HepG2 (cell line): ENCODE data around the gene G6PC3. TPM values are rescaled to one million over a fixed set of nuclear protein-coding genes. Genes with fewer than 3 reads are reported as not detected.
A peak's percentile ranks its signal among the peaks of the same experiment; 100 is the strongest.

Experiments
- AFF4 ChIP-seq: sonication (generic); formaldehyde crosslinking; IDR thresholded peaks from 2 replicates; pipeline ENCODE4 v1.4.0; 2020; ENCODE audit warnings: missing genetic modification reagents
- ARID5B ChIP-seq: IDR thresholded peaks from 2 replicates; pipeline ENCODE4 v1.4.0; 2020; ENCODE audit warnings: mild to moderate bottlenecking, missing genetic modification reagents
- JDP2 ChIP-seq: sonication (generic); formaldehyde crosslinking; IDR thresholded peaks from 2 replicates; pipeline ENCODE4 v1.8.1; 2022; ENCODE audit warnings: missing genetic modification reagents, borderline replicate concordance
- KDM3A ChIP-seq: IDR thresholded peaks from 2 replicates; pipeline ENCODE4 v1.6.1; 2018; ENCODE audit warnings: low read depth, missing compliant biosample characterization
- ZBTB33 ChIP-seq: sonication (generic); formaldehyde crosslinking; IDR thresholded peaks from 2 replicates; pipeline ENCODE4 v1.4.0; 2020; ENCODE audit warnings: missing genetic modification reagents
- ZBTB43 ChIP-seq: sonication (generic); formaldehyde crosslinking; conservative IDR thresholded peaks from 2 replicates; pipeline ENCODE4 v1.4.0; 2020; ENCODE audit warnings: missing genetic modification reagents
- ZFP90 ChIP-seq: sonication (generic); formaldehyde crosslinking; IDR thresholded peaks from 2 replicates; pipeline ENCODE4 v1.8.0; 2022; ENCODE audit warnings: missing genetic modification reagents, mild to moderate bottlenecking, inconsistent platforms, borderline replicate concordance
- ZNF619 ChIP-seq: sonication (generic); formaldehyde crosslinking; IDR thresholded peaks from 2 replicates; pipeline ENCODE4 v1.4.0; 2020; ENCODE audit warnings: mild to moderate bottlenecking, missing genetic modification reagents
- polyA plus RNA-seq, 8 experiments: library from polyadenylated mRNA; depleted of rRNA in 3 of 8; stranded (reverse) in 7 of 8; unstranded in 1 of 8; fragments of >200 nt; fragmentation: Illumina TruSeq in 4 of 8; extraction: Trizol in 4 of 8; gene quantifications; 2 replicates each; pipeline versions ENCODE4 v1.2.1 to v1.2.3, GENCODE V29; 2011 to 2016; ENCODE audit warnings: low read depth in 4 of 8, missing spikeins in 1 of 8, mixed read lengths in 1 of 8; ENCODE audit not compliant: insufficient read depth in 1 of 8
- total RNA-seq, 5 experiments: library from RNA; depleted of rRNA; stranded (reverse); fragments of >200 nt; fragmentation: Illumina TruSeq; extraction: Trizol; gene quantifications; 2 replicates each; pipeline ENCODE4 v1.2.3, GENCODE V29; 2016; ENCODE audit warnings: low read depth in 1 of 5
- TF ChIP-seq, protein P1 (sequence below): sonication (generic); formaldehyde crosslinking; IDR thresholded peaks from 2 replicates; pipeline ENCODE4 v1.8.0; 2022; ENCODE audit warnings: missing genetic modification reagents, mild to moderate bottlenecking, moderate library complexity, borderline replicate concordance

Gene G6PC3
- total and polyA plus RNA-seq, 2 of the 13 experiments (the other 11 are each of a cell fraction or from before 2014, with no cell fraction given), result 38.5 to 75.8 TPM

DNA sequence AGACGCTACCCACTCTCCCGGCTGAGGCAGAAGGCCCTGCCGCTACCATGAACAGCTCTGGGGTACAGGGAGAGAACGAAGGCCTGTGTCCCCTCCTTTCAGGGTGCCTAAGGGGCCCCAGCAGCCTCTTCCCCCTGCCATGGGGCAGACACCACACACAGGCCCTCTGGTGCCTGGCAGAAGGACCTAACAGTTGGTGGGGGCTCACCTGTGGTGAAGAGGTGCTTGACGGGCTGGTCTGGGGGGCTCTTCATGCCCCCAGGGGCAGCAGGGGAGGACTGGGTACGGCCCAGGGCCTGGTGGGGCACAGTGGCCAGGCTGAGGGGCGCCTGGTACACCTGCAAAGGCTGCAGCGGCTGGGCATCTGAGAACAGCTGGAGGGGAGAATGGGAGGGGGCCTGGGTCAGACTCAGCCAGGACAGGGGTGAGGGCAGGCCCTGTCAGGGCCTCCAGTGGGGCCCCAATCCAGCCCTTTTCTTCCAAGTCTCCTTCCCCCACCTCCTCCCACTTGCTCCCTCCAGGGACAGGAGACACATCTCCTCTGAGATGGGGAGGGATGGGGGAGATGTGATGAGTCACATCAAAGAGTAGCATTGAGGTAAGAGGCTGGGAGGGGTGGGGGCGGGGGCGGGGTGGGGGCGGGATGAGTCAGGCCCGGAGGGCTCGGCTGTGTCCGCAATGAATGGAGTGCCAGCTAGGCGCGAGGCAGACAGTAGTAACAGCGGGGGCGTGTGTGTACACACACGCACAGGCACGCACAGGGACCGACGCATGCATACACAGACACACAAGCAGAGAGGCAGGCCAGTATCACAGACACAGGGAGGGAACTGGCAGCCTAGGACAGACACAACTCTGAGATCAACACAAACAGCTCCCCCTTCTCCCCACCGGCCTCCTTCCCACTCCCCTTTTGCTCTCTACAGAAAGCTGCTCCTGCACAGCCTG, 16.1 kb downstream of the G6PC3 start (continued):
- TF ChIP-seq ARID5B (CRISPR knock-in tag) (peak; percentile 52), ZBTB33 (CRISPR knock-in tag) (peak; percentile 93), ZNF619 (0 out of 2 replicates have a peak, but pooled peaks have one; percentile 34), JDP2 (CRISPR knock-in tag) (no peak), KDM3A (CRISPR knock-in tag) (no peak), AFF4 (no peak), ZFP90 (CRISPR knock-in tag) (no peak), ZBTB43 (CRISPR knock-in tag) (peak; percentile 65; the same call in 1 of the 2 replicates)
- TF ChIP-seq, protein P1, sequence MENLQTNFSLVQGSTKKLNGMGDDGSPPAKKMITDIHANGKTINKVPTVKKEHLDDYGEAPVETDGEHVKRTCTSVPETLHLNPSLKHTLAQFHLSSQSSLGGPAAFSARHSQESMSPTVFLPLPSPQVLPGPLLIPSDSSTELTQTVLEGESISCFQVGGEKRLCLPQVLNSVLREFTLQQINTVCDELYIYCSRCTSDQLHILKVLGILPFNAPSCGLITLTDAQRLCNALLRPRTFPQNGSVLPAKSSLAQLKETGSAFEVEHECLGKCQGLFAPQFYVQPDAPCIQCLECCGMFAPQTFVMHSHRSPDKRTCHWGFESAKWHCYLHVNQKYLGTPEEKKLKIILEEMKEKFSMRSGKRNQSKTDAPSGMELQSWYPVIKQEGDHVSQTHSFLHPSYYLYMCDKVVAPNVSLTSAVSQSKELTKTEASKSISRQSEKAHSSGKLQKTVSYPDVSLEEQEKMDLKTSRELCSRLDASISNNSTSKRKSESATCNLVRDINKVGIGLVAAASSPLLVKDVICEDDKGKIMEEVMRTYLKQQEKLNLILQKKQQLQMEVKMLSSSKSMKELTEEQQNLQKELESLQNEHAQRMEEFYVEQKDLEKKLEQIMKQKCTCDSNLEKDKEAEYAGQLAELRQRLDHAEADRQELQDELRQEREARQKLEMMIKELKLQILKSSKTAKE (CRISPR knock-in tag), result peak; percentile 53; the same call in 1 of the 2 replicates
